ENCODE data around the gene PLEKHH2. TPM values are rescaled to one million over a fixed set of nuclear protein-coding genes. Genes with fewer than 3 reads are reported as not detected.

The PLEKHH2 gene
- total and polyA plus RNA-seq, 8 donors = 1.6 to 5.3 (median 3.3) TPM

DNA sequence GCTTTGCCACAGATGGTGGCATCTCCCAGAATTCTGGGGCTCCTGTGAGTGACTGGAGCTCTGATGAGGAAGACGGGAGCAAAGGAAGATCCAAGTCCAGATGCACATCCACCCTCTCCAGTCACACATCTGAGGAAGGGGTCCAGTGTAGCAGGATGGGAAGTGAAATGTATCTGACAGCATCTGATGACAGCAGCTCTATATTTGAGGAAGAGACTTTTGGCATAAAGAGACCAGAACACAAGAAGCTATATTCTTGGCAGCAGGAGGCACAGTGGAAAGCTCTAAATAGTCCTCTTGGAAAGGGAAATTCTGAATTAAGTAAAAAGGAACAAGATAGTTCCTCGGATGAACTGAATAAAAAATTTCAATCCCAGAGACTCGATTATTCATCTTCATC is 62.7 kb downstream of the PLEKHH2 start:
- H3K36me3 ChIP-seq = no peaks in the 10 kb centered on the region
- intact Hi-C loops (cut with DNase I) = no loop called here
- H3K4me1 ChIP-seq = no peaks in the 10 kb centered on the region
- FAIRE-seq (no peak), ATAC-seq (no peak), DNase-seq (no peak)
- no peaks in the 10 kb centered on the region for H3K27me3 ChIP-seq
- WGBS, 2 donors = 55 to 64% methylated on average over 3 of the region's 3 CpGs
- H3K27ac ChIP-seq = no peak overlapping the region
- TF ChIP-seq, protein P1, sequence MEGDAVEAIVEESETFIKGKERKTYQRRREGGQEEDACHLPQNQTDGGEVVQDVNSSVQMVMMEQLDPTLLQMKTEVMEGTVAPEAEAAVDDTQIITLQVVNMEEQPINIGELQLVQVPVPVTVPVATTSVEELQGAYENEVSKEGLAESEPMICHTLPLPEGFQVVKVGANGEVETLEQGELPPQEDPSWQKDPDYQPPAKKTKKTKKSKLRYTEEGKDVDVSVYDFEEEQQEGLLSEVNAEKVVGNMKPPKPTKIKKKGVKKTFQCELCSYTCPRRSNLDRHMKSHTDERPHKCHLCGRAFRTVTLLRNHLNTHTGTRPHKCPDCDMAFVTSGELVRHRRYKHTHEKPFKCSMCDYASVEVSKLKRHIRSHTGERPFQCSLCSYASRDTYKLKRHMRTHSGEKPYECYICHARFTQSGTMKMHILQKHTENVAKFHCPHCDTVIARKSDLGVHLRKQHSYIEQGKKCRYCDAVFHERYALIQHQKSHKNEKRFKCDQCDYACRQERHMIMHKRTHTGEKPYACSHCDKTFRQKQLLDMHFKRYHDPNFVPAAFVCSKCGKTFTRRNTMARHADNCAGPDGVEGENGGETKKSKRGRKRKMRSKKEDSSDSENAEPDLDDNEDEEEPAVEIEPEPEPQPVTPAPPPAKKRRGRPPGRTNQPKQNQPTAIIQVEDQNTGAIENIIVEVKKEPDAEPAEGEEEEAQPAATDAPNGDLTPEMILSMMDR (IDR thresholded peaks at IDR 0.05) = no peak
- H3K9me3 ChIP-seq = no peaks in the 10 kb centered on the region
- H3K4me3 ChIP-seq = no peak overlapping the region

DNA sequence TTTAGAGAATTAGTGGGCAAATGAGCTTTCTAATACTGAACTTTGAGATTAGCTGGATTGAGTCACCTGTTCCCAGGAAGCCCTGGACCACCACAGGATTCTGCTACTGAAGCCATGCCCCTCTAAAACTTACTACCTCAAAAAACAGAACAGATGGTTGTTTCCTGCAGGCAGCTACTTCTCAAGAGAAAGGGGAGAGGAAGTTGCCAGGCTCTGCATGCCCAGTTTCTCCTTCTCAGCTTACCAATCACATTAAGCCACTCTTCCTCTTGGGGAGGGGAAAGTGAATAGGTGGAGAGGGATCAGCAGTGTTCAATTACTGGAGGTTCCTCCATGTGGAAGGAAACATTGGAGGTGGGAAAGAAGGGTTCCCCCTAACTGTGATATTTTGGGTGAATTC is 64.1 kb downstream of the PLEKHH2 start:
- no peak overlapping the region for H3K27ac ChIP-seq
- DNase-seq (no peak), ATAC-seq (no peak), FAIRE-seq (no peak)
- TF ChIP-seq, protein P1 (IDR thresholded peaks at IDR 0.05) = no peak
- intact Hi-C loops (cut with DNase I) = no loop called here
- H3K4me1 ChIP-seq = no peaks in the 10 kb centered on the region
- H3K4me3 ChIP-seq = no peak overlapping the region
- no peaks in the 10 kb centered on the region for H3K9me3 ChIP-seq
- no peaks in the 10 kb centered on the region for H3K27me3 ChIP-seq
- H3K36me3 ChIP-seq = no peaks in the 10 kb centered on the region

DNA sequence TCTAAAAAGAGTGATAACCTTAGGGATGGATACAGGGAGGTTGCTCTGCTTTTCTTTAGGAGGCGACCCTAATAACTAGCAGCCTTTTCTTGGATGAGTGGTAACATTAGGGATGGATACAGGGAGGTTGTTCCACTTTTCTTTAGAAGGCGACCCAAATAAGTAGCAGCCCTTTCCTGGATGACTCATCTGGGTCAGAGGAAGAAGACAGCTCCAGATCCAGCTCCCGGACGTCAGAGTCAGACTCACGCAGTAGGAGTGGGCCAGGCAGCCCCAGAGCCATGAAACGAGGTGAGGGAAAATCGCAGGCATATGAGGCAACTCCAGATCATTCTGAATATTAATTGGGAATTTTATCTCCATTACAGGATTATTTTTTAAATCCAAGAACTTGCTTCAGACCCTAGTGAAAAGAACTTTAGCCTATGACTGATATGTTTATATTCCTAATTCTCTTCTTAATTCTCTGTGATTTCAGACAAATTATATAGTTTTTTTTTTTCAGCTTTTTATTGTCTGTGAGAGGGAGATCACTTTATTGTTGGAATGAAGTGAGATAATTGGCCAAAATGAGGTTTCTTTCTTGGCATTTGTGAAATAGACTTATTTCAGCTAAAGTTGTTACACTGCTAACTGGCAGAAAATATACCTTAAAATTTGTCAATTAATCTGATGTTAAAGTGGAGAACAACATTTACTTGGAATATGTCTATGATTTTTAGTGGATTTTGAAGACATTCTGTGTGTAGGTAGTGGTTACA is 70.4 kb downstream of the PLEKHH2 start:
- WGBS, 2 donors = 65 to 75% methylated on average over 7 of the region's 7 CpGs
- intact Hi-C loops (cut with DNase I) = no loop called here

DNA sequence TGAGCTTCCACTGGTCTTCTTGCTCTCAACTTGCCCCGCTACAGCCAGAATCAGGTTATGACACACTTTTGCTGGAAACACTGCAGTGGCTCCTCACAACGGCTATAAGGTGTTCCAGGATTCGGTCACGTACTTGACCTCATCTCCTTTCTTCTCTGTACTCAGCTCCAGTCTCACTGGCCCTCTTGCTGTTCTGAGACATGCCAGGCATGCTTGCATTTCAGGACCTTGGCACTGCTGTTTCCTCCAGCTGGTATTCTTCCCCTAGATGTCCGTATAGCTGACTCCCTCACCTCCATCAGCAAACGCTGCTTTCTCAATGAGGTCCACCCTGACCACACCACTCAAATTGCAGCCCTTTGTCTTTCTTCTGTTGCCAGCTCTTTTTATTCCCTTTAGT is 71.1 kb downstream of the PLEKHH2 start:
- no peak for ATAC-seq

More for the DNA sequence above, 70.4 kb downstream of the PLEKHH2 start:
- FAIRE-seq = no peak
- ATAC-seq = peak in 3 of 4 donors; percentile 54 to 62 (median 61)
- TF ChIP-seq, protein P1 (IDR thresholded peaks at IDR 0.05) = no peak
- no peak overlapping the region for H3K4me3 ChIP-seq
- H3K4me1 ChIP-seq = no peaks in the 10 kb centered on the region
- no peaks in the 10 kb centered on the region for H3K9me3 ChIP-seq
- H3K36me3 ChIP-seq = no peaks in the 10 kb centered on the region
- no peak overlapping the region for H3K27ac ChIP-seq
- DNase-seq = peak in 1 of 6 donors; percentile 19
- H3K27me3 ChIP-seq = no peaks in the 10 kb centered on the region

DNA sequence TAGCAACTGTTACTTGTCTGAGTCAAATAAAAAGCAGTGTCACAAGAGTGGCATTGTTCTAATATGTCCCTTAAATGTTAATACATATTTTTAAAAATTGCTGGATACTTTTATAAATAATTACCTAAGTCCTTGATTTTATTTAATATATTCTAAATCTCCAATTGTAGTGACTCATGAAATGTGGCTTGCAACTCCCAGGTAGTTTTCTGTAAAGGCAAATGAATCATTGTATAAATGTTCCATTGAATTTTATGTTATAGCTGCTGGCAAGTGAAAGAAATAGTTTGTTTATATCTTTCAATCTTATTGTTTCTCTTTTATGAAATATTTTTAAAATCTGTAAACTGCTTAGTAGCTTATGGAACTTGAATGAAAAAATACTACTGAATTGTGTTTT is 71.8 kb downstream of the PLEKHH2 start:
- TF ChIP-seq, protein P1 (IDR thresholded peaks at IDR 0.05) = no peak
- no peaks in the 10 kb centered on the region for H3K36me3 ChIP-seq
- no peak for ATAC-seq
- FAIRE-seq = no peak
- no peaks in the 10 kb centered on the region for H3K9me3 ChIP-seq
- intact Hi-C loops (cut with DNase I) = no loop called here
- no peaks in the 10 kb centered on the region for H3K4me1 ChIP-seq
- no peak overlapping the region for H3K4me3 ChIP-seq
- H3K27me3 ChIP-seq = no peaks in the 10 kb centered on the region
- DNase-seq = no peak
- H3K27ac ChIP-seq = no peak overlapping the region

More for the DNA sequence above, 71.1 kb downstream of the PLEKHH2 start:
- Histone ChIP-seq H3K4me3 (no peak overlapping the region), H3K4me1 (no peaks in the 10 kb centered on the region), H3K27me3 (no peaks in the 10 kb centered on the region), H3K36me3 (no peaks in the 10 kb centered on the region), H3K9me3 (no peaks in the 10 kb centered on the region), H3K27ac (no peak overlapping the region)
- 69 to 76% methylated on average over 6 of the region's 6 CpGs for WGBS, 2 donors
- intact Hi-C loops (cut with DNase I) = no loop called here
- DNase-seq = no peak
- TF ChIP-seq, protein P1 (IDR thresholded peaks at IDR 0.05) = no peak
- FAIRE-seq = no peak
